ENCODE data around the gene KIF6.
"Not testable (repeated sequence)": the region's sequence is repeated elsewhere in the genome, so short reads cannot be mapped to it uniquely, and the experiment has no call there.

The KIF6 gene

GRCh38 chr6:39499053-39499452 lies 226.2 kb downstream of the KIF6 start:
- DNase-seq (ENCODE audit: low spot score), result no peak

GRCh38 chr6:39498096-39498495 lies 227.1 kb downstream of the KIF6 start:
- DNase-seq (ENCODE audit: low spot score), result no peak

- DNase-seq (ENCODE audit: low spot score), result peak; percentile 38
These were observed 228.3 kb downstream of the KIF6 start for GRCh38 chr6:39496915-39497314.

- DNase-seq (ENCODE audit: low spot score), result no peak
These were observed 228.8 kb downstream of the KIF6 start for GRCh38 chr6:39496456-39496855.

- DNase-seq (ENCODE audit: low spot score), result no peak
These were observed 229.6 kb downstream of the KIF6 start for GRCh38 chr6:39495640-39496039.

- DNase-seq (ENCODE audit: low spot score), result no peak
These were observed 230.2 kb downstream of the KIF6 start for GRCh38 chr6:39494998-39495397.

GRCh38 chr6:39493777-39494176 lies 231.4 kb downstream of the KIF6 start:
- DNase-seq (ENCODE audit: low spot score), result no peak

GRCh38 chr6:39493174-39493573 lies 232.0 kb downstream of the KIF6 start:
- DNase-seq (ENCODE audit: low spot score), result peak; percentile 15

GRCh38 chr6:39490108-39490507 lies 235.1 kb downstream of the KIF6 start:
- DNase-seq (ENCODE audit: low spot score), result no peak

- no peak for DNase-seq (ENCODE audit: low spot score)
These were observed 236.8 kb downstream of the KIF6 start for GRCh38 chr6:39488255-39488879.

- DNase-seq (ENCODE audit: low spot score), result no peak
These were observed 240.9 kb downstream of the KIF6 start for GRCh38 chr6:39484276-39484675.

- not testable (repeated sequence) for DNase-seq (ENCODE audit: low spot score)
These were observed 245.4 kb downstream of the KIF6 start for GRCh38 chr6:39479819-39480218.

- no peak for DNase-seq (ENCODE audit: low spot score)
These were observed 248.5 kb downstream of the KIF6 start for GRCh38 chr6:39476670-39477069.

- no peak for DNase-seq (ENCODE audit: low spot score)
These were observed 249.1 kb downstream of the KIF6 start for GRCh38 chr6:39476151-39476550.

- DNase-seq (ENCODE audit: low spot score), result no peak
These were observed 253.1 kb downstream of the KIF6 start for GRCh38 chr6:39471954-39472659.

GRCh38 chr6:39470506-39470905 lies 254.7 kb downstream of the KIF6 start:
- no peak for DNase-seq (ENCODE audit: low spot score)

GRCh38 chr6:39468385-39468784 lies 256.8 kb downstream of the KIF6 start:
- DNase-seq (ENCODE audit: low spot score), result no peak

- DNase-seq (ENCODE audit: low spot score), result no peak
These were observed 258.6 kb downstream of the KIF6 start for GRCh38 chr6:39466631-39467030.

- no peak for DNase-seq (ENCODE audit: low spot score)
These were observed 259.7 kb downstream of the KIF6 start for GRCh38 chr6:39465539-39465938.

GRCh38 chr6:39464067-39464466 lies 261.1 kb downstream of the KIF6 start:
- no peak for DNase-seq (ENCODE audit: low spot score)

- no peak for DNase-seq (ENCODE audit: low spot score)
These were observed 271.2 kb downstream of the KIF6 start for GRCh38 chr6:39453956-39454524.

GRCh38 chr6:39453241-39453640 lies 272.0 kb downstream of the KIF6 start:
- DNase-seq (ENCODE audit: low spot score), result no peak

GRCh38 chr6:39452306-39453145 lies 272.7 kb downstream of the KIF6 start:
- DNase-seq (ENCODE audit: low spot score), result peak; percentile 54

Measured in GM03348 (cell line).